HUES48 (cell line): ENCODE results near the gene ADARB2.
"Not testable (repeated sequence)": the region's sequence is repeated elsewhere in the genome, so short reads cannot be mapped to it uniquely, and the experiment has no call there.

Experiments used
- H3K27ac ChIP-seq: one replicate; pipeline ENCODE4 v1.7.0; 2013; ENCODE audit warnings: low read depth, low read length, inconsistent platforms
- H3K27me3 ChIP-seq: 2 replicates; pipeline ENCODE4 v1.6.1; 2013; ENCODE audit warnings: mild to moderate bottlenecking, low read length; ENCODE audit not compliant: control insufficient read depth, insufficient read depth
- H3K36me3 ChIP-seq: 2 replicates; pipeline ENCODE4 v1.6.1; 2013; ENCODE audit warnings: low read length; ENCODE audit not compliant: control insufficient read depth, insufficient read depth
- H3K4me1 ChIP-seq: 2 replicates; pipeline ENCODE4 v1.6.1; 2013; ENCODE audit warnings: mild to moderate bottlenecking, low read length; ENCODE audit not compliant: control insufficient read depth, insufficient read depth
- H3K4me3 ChIP-seq: 2 replicates; pipeline ENCODE4 v1.5.1; 2013; ENCODE audit warnings: mild to moderate bottlenecking, low read depth, low read length
- H3K9ac ChIP-seq: 2 replicates; pipeline ENCODE4 v1.6.1; 2013; ENCODE audit warnings: mild to moderate bottlenecking, low read depth, low read length, moderate library complexity
- H3K9me3 ChIP-seq: 2 replicates; pipeline ENCODE4 v1.6.1; 2013; ENCODE audit warnings: low read length; ENCODE audit not compliant: control insufficient read depth, insufficient read depth

ADARB2 gene

DNA sequence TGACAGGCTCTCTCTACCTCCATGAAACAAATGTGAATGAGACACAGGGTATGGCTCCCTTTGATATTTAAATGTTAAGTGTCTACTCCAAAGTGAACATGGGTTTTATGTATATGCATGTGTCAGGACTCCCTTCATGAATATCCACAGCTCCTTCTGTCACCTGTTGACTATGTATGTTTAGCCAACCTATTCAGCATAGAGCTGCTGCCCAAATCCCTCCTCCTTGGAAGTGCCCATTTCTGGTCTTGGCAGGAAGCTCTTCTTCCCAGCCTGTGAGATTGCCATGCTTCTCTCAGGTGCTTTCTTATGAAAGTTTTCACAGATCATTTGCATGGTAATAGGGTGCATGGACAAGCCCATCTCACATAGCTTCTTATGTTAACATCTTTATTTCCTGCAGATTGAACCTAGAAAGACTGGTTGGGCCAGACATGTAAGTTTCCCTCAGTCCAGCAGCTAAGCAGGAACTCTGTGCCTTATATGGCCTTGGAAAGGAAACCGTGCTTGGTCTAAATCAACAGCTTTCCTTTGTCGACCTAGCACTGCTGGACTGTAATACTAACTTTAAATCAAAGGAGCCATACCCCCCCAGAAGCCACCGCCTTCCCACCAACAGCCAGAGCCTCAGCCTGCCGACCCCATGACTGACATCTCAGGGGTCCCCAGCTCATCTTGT, 288.9 kb downstream of the ADARB2 start:
- Histone ChIP-seq H3K9ac (no peak overlapping the region), H3K9me3 (no peaks in the 10 kb centered on the region), H3K36me3 (no peaks in the 10 kb centered on the region), H3K27ac (no peak overlapping the region), H3K4me3 (no peak overlapping the region), H3K27me3 (no peaks in the 10 kb centered on the region), H3K4me1 (peaks cover 4% of the 10 kb centered on the region; the same call in 1 of the 2 replicates)

DNA sequence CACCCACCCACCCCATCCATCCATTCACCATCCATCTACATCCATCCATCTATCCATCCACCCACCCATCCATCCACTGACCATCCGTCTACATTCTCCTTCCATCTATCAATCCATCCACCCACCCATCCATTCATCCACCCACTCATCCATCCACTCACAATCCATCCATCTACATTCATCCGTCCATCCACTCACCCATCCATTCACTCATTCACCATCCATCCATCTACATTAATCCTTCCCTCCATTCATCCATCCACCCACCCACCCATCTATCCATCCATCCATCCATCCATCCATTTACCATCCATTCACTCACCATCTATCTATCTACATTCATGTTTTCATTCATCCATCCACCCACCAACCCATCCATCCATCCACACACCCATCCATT, 292.5 kb downstream of the ADARB2 start:
- Histone ChIP-seq H3K27ac (no peak overlapping the region), H3K9ac (no peak overlapping the region), H3K27me3 (no peaks in the 10 kb centered on the region), H3K9me3 (no peaks in the 10 kb centered on the region), H3K4me3 (no peak overlapping the region), H3K36me3 (no peaks in the 10 kb centered on the region), H3K4me1 (peaks cover 8% of the 10 kb centered on the region; the same call in 1 of the 2 replicates)

DNA sequence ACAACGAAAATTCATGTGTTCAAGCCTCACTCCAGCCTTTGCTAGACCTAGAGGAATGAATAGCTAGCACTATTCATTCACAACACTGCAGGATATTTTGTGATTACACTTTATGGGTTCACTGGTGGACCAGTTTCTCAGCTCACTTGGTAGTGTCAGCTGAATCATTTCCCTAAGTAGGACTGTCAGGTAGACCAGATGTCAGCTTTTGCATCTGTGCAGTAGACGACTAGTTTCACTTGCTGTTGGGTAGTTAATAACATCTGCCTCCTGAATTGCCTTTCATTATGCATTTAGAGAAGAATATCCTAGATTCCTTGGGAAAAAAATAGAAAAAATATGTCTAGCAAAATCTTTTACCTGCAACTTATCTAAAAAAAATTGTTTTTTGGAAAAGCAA, 296.4 kb downstream of the ADARB2 start:
- Histone ChIP-seq H3K4me3 (no peak overlapping the region), H3K36me3 (no peaks in the 10 kb centered on the region), H3K4me1 (peaks cover 5% of the 10 kb centered on the region; the same call in 1 of the 2 replicates), H3K9ac (no peak overlapping the region), H3K9me3 (no peaks in the 10 kb centered on the region), H3K27ac (no peak overlapping the region), H3K27me3 (no peaks in the 10 kb centered on the region)

DNA sequence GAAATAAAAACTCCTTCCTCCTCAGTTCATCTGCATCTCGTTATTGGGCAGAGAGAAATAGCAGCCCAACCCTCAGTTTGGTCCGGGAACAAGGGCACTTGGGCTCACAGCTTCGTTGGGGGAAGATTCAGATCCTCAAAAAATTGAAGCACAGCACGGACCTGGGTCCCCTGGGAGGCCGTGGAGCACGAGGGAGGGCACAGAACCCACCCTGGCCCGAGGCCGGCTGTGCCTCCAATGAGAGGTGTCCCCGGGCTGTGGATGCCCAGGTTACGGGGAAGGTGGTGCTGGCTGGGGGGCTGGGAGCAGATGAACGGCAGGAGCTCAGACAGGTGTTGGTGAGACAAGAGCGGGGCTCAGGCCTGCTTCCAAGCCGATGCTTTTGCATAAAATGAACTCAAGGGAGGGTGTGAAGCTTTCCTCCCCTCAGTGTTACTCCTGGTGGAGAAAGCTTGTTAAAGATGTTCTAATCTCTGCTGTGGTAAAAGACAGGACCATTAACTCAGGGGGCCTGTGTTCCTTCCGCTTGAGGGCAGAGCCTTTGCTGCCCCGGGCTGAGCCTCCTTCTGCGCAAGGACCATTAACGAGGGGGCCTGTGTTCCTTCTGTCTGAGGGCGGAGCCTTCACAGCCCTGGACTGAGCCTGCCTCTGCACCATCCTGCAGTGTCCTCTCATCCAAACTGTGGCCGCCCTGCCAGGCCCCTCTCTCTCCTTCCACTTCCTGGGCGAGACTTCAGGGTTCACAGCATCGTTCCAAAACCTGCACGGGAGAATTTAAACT, 302.2 kb downstream of the ADARB2 start:
- Histone ChIP-seq H3K4me3 (no peak overlapping the region), H3K27ac (no peak overlapping the region), H3K27me3 (no peaks in the 10 kb centered on the region), H3K9ac (no peak overlapping the region), H3K9me3 (peaks cover 7% of the 10 kb centered on the region; the same call in 1 of the 2 replicates), H3K4me1 (peaks cover 8% of the 10 kb centered on the region), H3K36me3 (no peaks in the 10 kb centered on the region)

DNA sequence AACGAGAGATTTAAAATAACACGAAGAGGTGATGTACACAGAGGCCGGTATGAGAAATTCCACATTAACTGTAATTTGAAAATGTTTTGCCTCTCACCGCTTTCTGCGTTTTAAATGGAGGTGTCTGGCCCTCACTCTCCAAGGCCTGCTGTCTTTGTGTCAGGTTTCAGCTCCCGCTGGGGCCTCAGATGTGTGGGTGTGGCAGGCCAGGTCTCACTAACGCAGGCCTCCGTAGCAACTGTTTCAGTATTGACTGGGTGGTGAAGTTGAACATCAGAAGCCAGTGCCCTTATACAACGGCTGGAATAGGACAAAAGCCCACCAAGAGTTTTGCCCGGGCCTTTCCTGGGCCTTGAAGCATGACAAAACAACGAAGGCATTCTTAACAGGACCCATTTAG, 303.1 kb downstream of the ADARB2 start:
- Histone ChIP-seq H3K4me1 (peaks cover 8% of the 10 kb centered on the region), H3K27ac (no peak overlapping the region), H3K36me3 (no peaks in the 10 kb centered on the region), H3K9me3 (peaks cover 7% of the 10 kb centered on the region; the same call in 1 of the 2 replicates), H3K9ac (no peak overlapping the region), H3K27me3 (no peaks in the 10 kb centered on the region), H3K4me3 (no peak overlapping the region)

DNA sequence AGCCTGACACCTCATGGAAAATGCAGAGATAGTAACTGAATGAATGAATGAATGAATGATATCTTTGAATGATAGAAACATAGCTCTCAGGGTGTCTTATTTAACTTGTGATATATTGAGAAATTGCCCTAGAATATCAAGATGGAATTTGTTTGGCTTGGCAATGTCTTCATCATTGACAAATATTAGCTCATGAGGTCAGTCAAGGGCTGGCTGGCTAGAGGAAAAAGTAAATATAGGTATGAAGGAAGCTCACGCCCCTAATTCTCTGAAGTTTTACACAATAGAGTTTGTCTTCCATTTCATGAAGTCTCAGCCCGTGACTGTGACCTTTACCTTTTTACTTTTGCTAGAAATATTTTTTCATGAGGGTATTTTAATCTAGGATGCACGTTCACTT, 305.2 kb downstream of the ADARB2 start:
- no peak overlapping the region for H3K9ac ChIP-seq
- no peaks in the 10 kb centered on the region for H3K27me3 ChIP-seq
- H3K4me3 ChIP-seq = no peak overlapping the region
- H3K36me3 ChIP-seq = no peaks in the 10 kb centered on the region
- H3K27ac ChIP-seq = no peak overlapping the region
- H3K4me1 ChIP-seq = peaks cover 8% of the 10 kb centered on the region
- peaks cover 7% of the 10 kb centered on the region; the same call in 1 of the 2 replicates for H3K9me3 ChIP-seq

DNA sequence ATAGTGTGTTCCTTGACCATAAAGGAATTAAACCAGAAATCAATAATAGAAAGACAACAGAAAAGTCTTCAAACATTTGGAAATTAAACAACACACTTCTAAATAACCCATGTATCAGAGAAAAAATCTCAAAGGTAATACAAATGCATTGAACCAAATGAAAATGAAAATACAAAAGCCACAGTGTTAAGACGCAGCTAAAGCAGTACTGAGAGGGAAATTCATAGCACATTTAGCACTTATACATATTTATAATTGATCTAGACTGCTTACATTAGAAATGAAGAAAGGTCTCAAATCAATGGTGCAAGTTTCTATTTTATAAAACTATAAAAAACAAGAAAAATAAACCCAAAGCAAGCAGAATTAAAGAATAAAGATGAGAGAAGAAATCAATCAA, 306.1 kb downstream of the ADARB2 start:
- Histone ChIP-seq H3K27me3 (no peaks in the 10 kb centered on the region), H3K9ac (no peak overlapping the region), H3K4me1 (peaks cover 8% of the 10 kb centered on the region), H3K4me3 (no peak overlapping the region), H3K9me3 (peaks cover 7% of the 10 kb centered on the region; the same call in 1 of the 2 replicates), H3K27ac (no peak overlapping the region), H3K36me3 (no peaks in the 10 kb centered on the region)

DNA sequence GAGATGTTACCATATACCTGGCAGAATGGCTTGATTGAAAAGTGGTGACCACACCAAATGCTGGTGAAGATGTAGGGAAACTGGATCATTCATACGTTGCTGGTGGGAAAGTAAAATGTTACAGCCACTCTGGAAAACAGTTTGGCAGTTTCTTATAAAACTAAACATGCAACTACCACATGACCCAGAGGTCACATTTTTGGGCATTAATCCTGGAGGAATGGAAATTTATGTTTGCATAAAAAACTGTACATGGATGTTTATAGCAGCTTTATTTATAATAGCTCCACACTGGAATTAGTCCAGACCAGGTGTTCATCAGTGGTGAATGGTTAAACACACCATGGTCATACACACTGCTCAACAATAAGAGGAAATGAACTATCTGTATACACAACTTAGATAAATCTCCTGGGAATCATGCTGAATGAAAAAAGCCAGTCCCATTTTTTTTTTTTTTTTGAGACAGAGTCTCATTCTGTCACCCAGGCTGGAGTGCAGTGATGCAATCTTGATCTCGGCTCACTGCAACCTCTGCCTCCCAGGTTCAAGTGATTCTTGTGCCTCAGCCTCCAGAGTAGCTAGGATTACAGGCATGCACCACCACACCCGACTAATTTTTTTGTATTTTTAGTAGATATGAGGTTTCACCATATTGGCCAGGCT, 309.7 kb downstream of the ADARB2 start:
- not testable (repeated sequence) for H3K4me1 ChIP-seq

DNA sequence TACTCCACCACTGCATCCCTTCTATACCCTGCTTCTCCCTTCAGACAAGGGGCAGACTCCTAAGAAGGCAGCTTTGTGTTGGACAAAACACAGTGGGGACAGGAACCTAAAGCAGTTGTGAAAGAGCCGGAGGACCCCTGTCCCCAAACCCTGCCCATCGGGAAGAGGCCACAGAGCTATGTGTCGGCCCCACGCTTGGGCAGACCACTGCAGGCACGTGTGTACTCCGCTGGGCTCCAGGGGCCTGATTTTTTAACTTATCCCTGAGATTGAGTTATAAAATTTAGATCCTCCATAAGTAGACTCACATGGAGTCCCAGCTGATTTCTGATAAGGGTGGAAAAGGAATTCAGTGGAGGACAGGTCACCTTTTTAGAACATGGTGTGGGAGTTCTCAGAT, 310.5 kb downstream of the ADARB2 start:
- Histone ChIP-seq H3K9me3 (peaks cover 7% of the 10 kb centered on the region; the same call in 1 of the 2 replicates), H3K27ac (no peak overlapping the region), H3K36me3 (no peaks in the 10 kb centered on the region), H3K4me1 (no peaks in the 10 kb centered on the region), H3K9ac (no peak overlapping the region), H3K4me3 (no peak overlapping the region), H3K27me3 (no peaks in the 10 kb centered on the region)

More for the DNA sequence above, 309.7 kb downstream of the ADARB2 start:
- H3K27ac ChIP-seq, H3K27me3 ChIP-seq, H3K4me3 ChIP-seq, H3K9ac ChIP-seq, H3K36me3 ChIP-seq, H3K9me3 ChIP-seq: not testable (repeated sequence)

DNA sequence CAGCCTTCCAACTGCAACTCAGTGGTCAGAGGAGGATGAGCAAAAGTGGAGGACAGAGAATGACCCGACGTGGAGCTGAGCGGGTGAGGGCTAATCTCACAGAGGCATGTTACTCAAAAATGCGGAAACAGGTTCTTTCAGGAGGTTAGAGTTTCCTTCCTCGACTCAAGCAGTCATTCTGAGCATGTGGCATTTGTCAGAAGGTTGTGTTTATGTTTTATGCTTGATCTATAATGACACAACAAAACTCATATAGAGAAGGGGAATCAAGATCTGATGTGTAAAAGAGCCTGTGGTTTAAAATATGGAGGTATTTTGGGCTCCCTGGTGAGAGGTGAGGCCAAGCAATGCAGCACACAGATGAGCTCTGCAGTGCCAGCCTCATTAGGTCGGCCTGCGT, 311.4 kb downstream of the ADARB2 start:
- Histone ChIP-seq H3K4me3 (no peak overlapping the region), H3K9me3 (peaks cover 2% of the 10 kb centered on the region; the same call in 1 of the 2 replicates), H3K9ac (no peak overlapping the region), H3K27me3 (no peaks in the 10 kb centered on the region), H3K36me3 (no peaks in the 10 kb centered on the region), H3K4me1 (peaks cover 7% of the 10 kb centered on the region), H3K27ac (no peak overlapping the region)

DNA sequence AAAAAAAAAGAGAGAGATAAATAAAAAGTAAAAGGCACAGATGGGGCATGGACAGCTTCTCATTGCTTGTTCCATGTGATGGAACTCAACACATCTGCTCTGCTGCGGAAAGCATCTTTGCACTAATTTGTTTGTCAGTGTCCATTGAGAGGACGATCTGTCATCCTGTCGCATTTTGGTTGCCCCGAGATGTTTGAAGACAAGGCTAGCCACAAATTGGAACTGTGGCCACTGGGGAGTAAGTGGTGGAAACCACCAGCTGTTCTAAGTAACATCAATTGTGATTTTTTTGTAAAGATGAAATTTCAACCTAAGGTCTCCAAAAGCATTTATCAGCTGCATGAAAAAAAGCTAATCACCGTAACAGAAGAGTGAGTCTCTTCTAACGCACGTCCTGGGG, 312.7 kb downstream of the ADARB2 start:
- Histone ChIP-seq H3K9me3 (no peaks in the 10 kb centered on the region), H3K27ac (no peak overlapping the region), H3K9ac (no peak overlapping the region), H3K27me3 (peaks cover 6% of the 10 kb centered on the region), H3K4me3 (no peak overlapping the region), H3K4me1 (peaks cover 10% of the 10 kb centered on the region), H3K36me3 (no peaks in the 10 kb centered on the region)
